ENCODE results near the gene MEFV. TPM values are rescaled to one million over a fixed set of nuclear protein-coding genes. Genes with fewer than 3 reads are reported as not detected.

MEFV gene
- total and polyA plus RNA-seq, 2 of the 4 experiments (the other 2 are of a cell fraction): not detected

DNA sequence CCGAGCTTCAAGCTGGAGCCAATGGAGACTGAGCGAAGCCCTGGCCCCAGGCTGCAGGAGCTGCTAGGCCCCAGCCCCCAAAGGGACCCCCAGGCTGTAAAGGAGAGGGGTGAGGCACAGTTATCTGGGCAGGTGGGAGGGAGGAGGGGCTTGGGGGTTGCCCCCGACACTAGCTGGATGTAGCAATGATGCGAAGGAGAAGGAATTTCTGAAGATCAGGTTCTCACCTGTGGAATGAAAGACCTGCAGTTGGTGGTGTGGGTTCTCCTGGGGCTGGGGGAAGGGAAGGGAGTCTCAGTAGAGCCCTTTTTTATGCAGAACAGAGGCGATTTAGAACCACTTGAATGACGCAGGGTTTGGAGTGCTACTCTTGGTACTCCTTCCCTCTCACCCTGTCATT lies 28.7 kb upstream of the MEFV start:
- 89% methylated on average over 3 of the region's 6 CpGs; no CpG with 5 or more reads in 1 of the 2 experiments for WGBS, 2 experiments (ENCODE audit: extremely low coverage in 2 of 2, insufficient read length in 1 of 2)
- DNase-seq (no peak), ATAC-seq (ENCODE audit: low read depth) (no peak)
- Histone ChIP-seq H3K14ac (replicated peaks; ENCODE audit: low read depth, low read length) (no peak overlapping the region), H4K8ac (ENCODE audit: low read depth in 2 of 2, low read length in 2 of 2) (no peak overlapping the region), H3K9me1 (ENCODE audit: insufficient read depth, low read length) (no peaks in the 10 kb centered on the region), H3K27me3 (ENCODE audit: control insufficient read depth, insufficient read depth, low read length) (no peaks in the 10 kb centered on the region), H3K4me1 (ENCODE audit: control insufficient read depth, insufficient read depth, low read length) (peaks cover 6% of the 10 kb centered on the region; the same call in 1 of the 2 replicates), H2BK20ac (ENCODE audit: low read depth, low read length) (no peak overlapping the region), H4K20me1 (ENCODE audit: insufficient read depth, low read length) (peaks cover 19% of the 10 kb centered on the region), H2BK120ac (ENCODE audit: low read depth, low read length) (no peak overlapping the region), H2BK15ac (ENCODE audit: low read depth, low read length) (no peak overlapping the region), H3K27ac (ENCODE audit: insufficient read depth, low read length) (no peak overlapping the region), H3K79me1 (ENCODE audit: low read depth in 1 of 2, low read length in 2 of 2) (peaks cover 16 to 60% of the 10 kb centered on the region in 2 experiments), H4K91ac (ENCODE audit: insufficient read depth, low read depth, low read length) (no peak overlapping the region), H2AK5ac (ENCODE audit: low read depth, low read length) (no peak overlapping the region), H3K9ac (ENCODE audit: low read depth, low read length) (no peak overlapping the region), H2AFZ (replicated peaks; ENCODE audit: low read length, poor library complexity) (no peak overlapping the region), H3K9me3 (ENCODE audit: control insufficient read depth, insufficient read depth, low read length) (peaks cover 25% of the 10 kb centered on the region), H2BK5ac (ENCODE audit: low read depth, low read length, poor library complexity, severe bottlenecking) (no peak overlapping the region), H3K18ac (ENCODE audit: low read depth, low read length) (no peak overlapping the region), H4K5ac (ENCODE audit: low read depth, low read length) (no peak overlapping the region), H3K4ac (ENCODE audit: low read depth, low read length) (no peak overlapping the region), H3K4me2 (ENCODE audit: low read depth, low read length) (peak overlapping the region; percentile 94), H2AK9ac (replicated peaks; ENCODE audit: low read depth, low read length, poor library complexity) (peak overlapping the region; percentile 49), H3K36me3 (ENCODE audit: control insufficient read depth, insufficient read depth, low read length) (peaks cover 33% of the 10 kb centered on the region), H3K56ac (ENCODE audit: extremely low read depth, insufficient read depth, low read length) (no peak overlapping the region), H3K4me3 (ENCODE audit: insufficient read depth, low read depth, low read length) (no peak overlapping the region), H3K23ac (ENCODE audit: low read depth, low read length) (no peak overlapping the region)
- dilution Hi-C loops (cut with HindIII; ENCODE audit: low sequenced_read_pairs, unreplicated experiment): no loop called here
- BruUV-seq (replicated peaks): no TSS peak
- POLR2A ChIA-PET (ENCODE audit: unreplicated experiment): no interaction called here
- TF ChIP-seq, protein P1, sequence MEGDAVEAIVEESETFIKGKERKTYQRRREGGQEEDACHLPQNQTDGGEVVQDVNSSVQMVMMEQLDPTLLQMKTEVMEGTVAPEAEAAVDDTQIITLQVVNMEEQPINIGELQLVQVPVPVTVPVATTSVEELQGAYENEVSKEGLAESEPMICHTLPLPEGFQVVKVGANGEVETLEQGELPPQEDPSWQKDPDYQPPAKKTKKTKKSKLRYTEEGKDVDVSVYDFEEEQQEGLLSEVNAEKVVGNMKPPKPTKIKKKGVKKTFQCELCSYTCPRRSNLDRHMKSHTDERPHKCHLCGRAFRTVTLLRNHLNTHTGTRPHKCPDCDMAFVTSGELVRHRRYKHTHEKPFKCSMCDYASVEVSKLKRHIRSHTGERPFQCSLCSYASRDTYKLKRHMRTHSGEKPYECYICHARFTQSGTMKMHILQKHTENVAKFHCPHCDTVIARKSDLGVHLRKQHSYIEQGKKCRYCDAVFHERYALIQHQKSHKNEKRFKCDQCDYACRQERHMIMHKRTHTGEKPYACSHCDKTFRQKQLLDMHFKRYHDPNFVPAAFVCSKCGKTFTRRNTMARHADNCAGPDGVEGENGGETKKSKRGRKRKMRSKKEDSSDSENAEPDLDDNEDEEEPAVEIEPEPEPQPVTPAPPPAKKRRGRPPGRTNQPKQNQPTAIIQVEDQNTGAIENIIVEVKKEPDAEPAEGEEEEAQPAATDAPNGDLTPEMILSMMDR (conservative IDR thresholded peaks at IDR 0.05; ENCODE audit: low read depth, low read length): no peak
- no peak for TF ChIP-seq MAZ (IDR thresholded peaks at IDR 0.05; ENCODE audit: borderline replicate concordance, low read depth, low read length)
- TF ChIP-seq RFX5 (IDR thresholded peaks at IDR 0.05; ENCODE audit: low read depth, low read length): no peak
- TF ChIP-seq BHLHE40 (IDR thresholded peaks at IDR 0.05; ENCODE audit: low read depth, low read length): no peak
- TF ChIP-seq MXI1 (IDR thresholded peaks at IDR 0.05; ENCODE audit: borderline replicate concordance, low read depth, low read length): no peak
- TF ChIP-seq MAFK (IDR thresholded peaks at IDR 0.05; ENCODE audit: low read depth, low read length): no peak
- TF ChIP-seq SMC3 (IDR thresholded peaks at IDR 0.05; ENCODE audit: low read depth, low read length): no peak
- TF ChIP-seq FOS (IDR thresholded peaks at IDR 0.05; ENCODE audit: low read depth, low read length): no peak
- no peak for TF ChIP-seq CEBPB (IDR thresholded peaks at IDR 0.05; ENCODE audit: low read depth, low read length)
- no peak for TF ChIP-seq NFE2L2 (IDR thresholded peaks at IDR 0.05; ENCODE audit: low read depth, low read length)
- TF ChIP-seq POLR2A (IDR thresholded peaks at IDR 0.05; ENCODE audit: low read depth, low read length): no peak
- TF ChIP-seq, protein P2, sequence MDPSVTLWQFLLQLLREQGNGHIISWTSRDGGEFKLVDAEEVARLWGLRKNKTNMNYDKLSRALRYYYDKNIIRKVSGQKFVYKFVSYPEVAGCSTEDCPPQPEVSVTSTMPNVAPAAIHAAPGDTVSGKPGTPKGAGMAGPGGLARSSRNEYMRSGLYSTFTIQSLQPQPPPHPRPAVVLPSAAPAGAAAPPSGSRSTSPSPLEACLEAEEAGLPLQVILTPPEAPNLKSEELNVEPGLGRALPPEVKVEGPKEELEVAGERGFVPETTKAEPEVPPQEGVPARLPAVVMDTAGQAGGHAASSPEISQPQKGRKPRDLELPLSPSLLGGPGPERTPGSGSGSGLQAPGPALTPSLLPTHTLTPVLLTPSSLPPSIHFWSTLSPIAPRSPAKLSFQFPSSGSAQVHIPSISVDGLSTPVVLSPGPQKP (IDR thresholded peaks at IDR 0.05; ENCODE audit: borderline replicate concordance, low read depth, low read length): no peak
- no peak for TF ChIP-seq RCOR1 (IDR thresholded peaks at IDR 0.05; ENCODE audit: insufficient replicate concordance, low read length)
- TF ChIP-seq RAD21 (IDR thresholded peaks at IDR 0.05; ENCODE audit: low read length): no peak
- TF ChIP-seq CHD1 (IDR thresholded peaks at IDR 0.05; ENCODE audit: low read depth, low read length): no peak
- TF ChIP-seq, protein P3, sequence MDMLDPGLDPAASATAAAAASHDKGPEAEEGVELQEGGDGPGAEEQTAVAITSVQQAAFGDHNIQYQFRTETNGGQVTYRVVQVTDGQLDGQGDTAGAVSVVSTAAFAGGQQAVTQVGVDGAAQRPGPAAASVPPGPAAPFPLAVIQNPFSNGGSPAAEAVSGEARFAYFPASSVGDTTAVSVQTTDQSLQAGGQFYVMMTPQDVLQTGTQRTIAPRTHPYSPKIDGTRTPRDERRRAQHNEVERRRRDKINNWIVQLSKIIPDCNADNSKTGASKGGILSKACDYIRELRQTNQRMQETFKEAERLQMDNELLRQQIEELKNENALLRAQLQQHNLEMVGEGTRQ (IDR thresholded peaks at IDR 0.05; ENCODE audit: low read depth, low read length): no peak
- intact Hi-C loops (cut with micrococcal nuclease): loop anchor here (10.0 kb wide), 1 partner anchor 220 kb away; the partner anchor contains the start of gene CLUAP1
- CTCF ChIA-PET: no interaction called here
- in situ Hi-C loops (cut with MboI; ENCODE audit: low sequenced_read_pairs): no loop called here

Data from IMR-90 (cell line).